Measurements from ENCODE around the gene ZNF627. TPM values are rescaled to one million over a fixed set of nuclear protein-coding genes. Genes with fewer than 3 reads are reported as not detected.

The ZNF627 gene
- total and polyA plus RNA-seq, 9 donors = 14.4 to 31.5 (median 17.5) TPM

- H3K36me3 ChIP-seq = no peaks in the 10 kb centered on the region
- H3K9me3 ChIP-seq = peaks cover 0 to 12% of the 10 kb centered on the region in 2 donors
- TF ChIP-seq, protein P1, sequence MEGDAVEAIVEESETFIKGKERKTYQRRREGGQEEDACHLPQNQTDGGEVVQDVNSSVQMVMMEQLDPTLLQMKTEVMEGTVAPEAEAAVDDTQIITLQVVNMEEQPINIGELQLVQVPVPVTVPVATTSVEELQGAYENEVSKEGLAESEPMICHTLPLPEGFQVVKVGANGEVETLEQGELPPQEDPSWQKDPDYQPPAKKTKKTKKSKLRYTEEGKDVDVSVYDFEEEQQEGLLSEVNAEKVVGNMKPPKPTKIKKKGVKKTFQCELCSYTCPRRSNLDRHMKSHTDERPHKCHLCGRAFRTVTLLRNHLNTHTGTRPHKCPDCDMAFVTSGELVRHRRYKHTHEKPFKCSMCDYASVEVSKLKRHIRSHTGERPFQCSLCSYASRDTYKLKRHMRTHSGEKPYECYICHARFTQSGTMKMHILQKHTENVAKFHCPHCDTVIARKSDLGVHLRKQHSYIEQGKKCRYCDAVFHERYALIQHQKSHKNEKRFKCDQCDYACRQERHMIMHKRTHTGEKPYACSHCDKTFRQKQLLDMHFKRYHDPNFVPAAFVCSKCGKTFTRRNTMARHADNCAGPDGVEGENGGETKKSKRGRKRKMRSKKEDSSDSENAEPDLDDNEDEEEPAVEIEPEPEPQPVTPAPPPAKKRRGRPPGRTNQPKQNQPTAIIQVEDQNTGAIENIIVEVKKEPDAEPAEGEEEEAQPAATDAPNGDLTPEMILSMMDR (IDR thresholded peaks at IDR 0.05) = no peak
- no peak for TF ChIP-seq POLR2A (IDR thresholded peaks at IDR 0.05)
- no peak for TF ChIP-seq EP300 (IDR thresholded peaks at IDR 0.05)
- intact Hi-C loops (cut with DNase I) = no loop called here
- no peaks in the 10 kb centered on the region for H3K27me3 ChIP-seq
- no peak overlapping the region for H3K27ac ChIP-seq
- WGBS, 3 donors = 96% methylated on average over 6 of the region's 6 CpGs
- no peaks in the 10 kb centered on the region for H3K4me1 ChIP-seq (ENCODE audit: insufficient read depth)
- DNase-seq = no peak
- no peak overlapping the region for H3K4me3 ChIP-seq
These were observed 55.2 kb downstream of the ZNF627 start for GRCh38 chr19:11652492-11652891.

GRCh38 chr19:11656535-11656934 is 59.3 kb downstream of the ZNF627 start:
- 87 to 94% (median 94%) methylated on average over 3 of the region's 3 CpGs for WGBS, 3 donors
- no peaks in the 10 kb centered on the region for H3K27me3 ChIP-seq
- H3K9me3 ChIP-seq = peaks cover 0 to 12% of the 10 kb centered on the region in 2 donors
- H3K36me3 ChIP-seq = no peaks in the 10 kb centered on the region
- H3K4me3 ChIP-seq = no peak overlapping the region
- H3K27ac ChIP-seq = no peak overlapping the region
- H3K4me1 ChIP-seq (ENCODE audit: insufficient read depth) = no peaks in the 10 kb centered on the region
- intact Hi-C loops (cut with DNase I) = no loop called here
- no peak for DNase-seq
- TF ChIP-seq, protein P1 (IDR thresholded peaks at IDR 0.05) = no peak
- TF ChIP-seq POLR2A (IDR thresholded peaks at IDR 0.05) (no peak), EP300 (IDR thresholded peaks at IDR 0.05) (no peak)

- no peak overlapping the region for H3K4me3 ChIP-seq
- 65 to 73% (median 72%) methylated on average over 3 of the region's 3 CpGs for WGBS, 3 donors
- no peaks in the 10 kb centered on the region for H3K4me1 ChIP-seq (ENCODE audit: insufficient read depth)
- H3K9me3 ChIP-seq = peaks cover 0 to 5% of the 10 kb centered on the region in 2 donors
- intact Hi-C loops (cut with DNase I) = no loop called here
- no peak overlapping the region for H3K27ac ChIP-seq
- no peak for DNase-seq
- no peak for TF ChIP-seq EP300 (IDR thresholded peaks at IDR 0.05)
- no peak for TF ChIP-seq POLR2A (IDR thresholded peaks at IDR 0.05)
- TF ChIP-seq, protein P1 (IDR thresholded peaks at IDR 0.05) = no peak
- H3K27me3 ChIP-seq = no peaks in the 10 kb centered on the region
- H3K36me3 ChIP-seq = no peaks in the 10 kb centered on the region
These were observed 60.0 kb downstream of the ZNF627 start for GRCh38 chr19:11657307-11657706.

- H3K4me1 ChIP-seq (ENCODE audit: insufficient read depth) = peaks cover 5% of the 10 kb centered on the region
- intact Hi-C loops (cut with DNase I) = no loop called here
- no peak overlapping the region for H3K4me3 ChIP-seq
- 74 to 81% (median 76%) methylated on average over 7 of the region's 7 CpGs for WGBS, 3 donors
- H3K27ac ChIP-seq = no peak overlapping the region
- H3K27me3 ChIP-seq = no peaks in the 10 kb centered on the region
- TF ChIP-seq, protein P1 (IDR thresholded peaks at IDR 0.05) = no peak
- TF ChIP-seq EP300 (IDR thresholded peaks at IDR 0.05) (no peak), POLR2A (IDR thresholded peaks at IDR 0.05) (no peak)
- no peak for DNase-seq
- H3K9me3 ChIP-seq = no peaks in the 10 kb centered on the region
- H3K36me3 ChIP-seq = no peaks in the 10 kb centered on the region
These were observed 61.7 kb downstream of the ZNF627 start for GRCh38 chr19:11658970-11659369.

All from ovary (tissue), 9 donors.